GM18870 (cell line): ENCODE data around the gene ARHGAP29.

ENCODE experiments used
- ATAC-seq: cut with Tn5 transposase; IDR thresholded peaks from one replicate; pipeline ENCODE4 v1.9.1; 2021; ENCODE audit warnings: moderate library complexity; ENCODE audit not compliant: unreplicated experiment

Gene ARHGAP29

DNA sequence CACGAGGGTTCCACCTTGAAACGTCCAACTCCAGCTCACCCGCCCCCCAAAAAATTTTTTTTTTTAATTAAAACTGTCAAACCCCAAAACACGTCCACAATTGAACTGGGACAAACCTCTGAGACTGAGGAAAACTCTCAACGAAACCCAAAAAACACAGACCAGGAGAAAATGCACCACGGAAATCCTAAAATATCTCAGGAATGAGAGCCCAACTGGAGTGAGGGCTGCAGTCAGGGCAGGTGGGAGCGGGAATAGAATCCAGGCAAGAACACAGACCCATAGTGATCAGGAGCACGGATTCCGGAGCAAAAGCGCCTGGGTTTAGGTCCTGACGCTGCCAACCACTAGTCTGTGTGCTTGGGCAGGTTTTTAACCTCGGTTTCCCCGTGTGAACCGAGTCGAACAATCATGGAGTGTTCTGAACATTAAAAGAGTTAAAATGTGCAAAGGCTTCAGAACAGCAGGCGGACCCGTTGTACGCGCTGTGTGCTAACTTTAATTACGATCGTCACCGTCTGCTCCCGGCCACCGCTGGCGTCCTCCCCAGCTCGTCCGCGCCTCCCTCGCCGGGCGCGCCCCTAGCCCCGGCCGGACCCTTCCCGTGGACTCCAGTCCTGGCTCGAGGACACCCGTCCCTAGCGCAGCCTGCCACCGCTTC, 624 bp downstream of the ARHGAP29 start:
- ATAC-seq: no peak

DNA sequence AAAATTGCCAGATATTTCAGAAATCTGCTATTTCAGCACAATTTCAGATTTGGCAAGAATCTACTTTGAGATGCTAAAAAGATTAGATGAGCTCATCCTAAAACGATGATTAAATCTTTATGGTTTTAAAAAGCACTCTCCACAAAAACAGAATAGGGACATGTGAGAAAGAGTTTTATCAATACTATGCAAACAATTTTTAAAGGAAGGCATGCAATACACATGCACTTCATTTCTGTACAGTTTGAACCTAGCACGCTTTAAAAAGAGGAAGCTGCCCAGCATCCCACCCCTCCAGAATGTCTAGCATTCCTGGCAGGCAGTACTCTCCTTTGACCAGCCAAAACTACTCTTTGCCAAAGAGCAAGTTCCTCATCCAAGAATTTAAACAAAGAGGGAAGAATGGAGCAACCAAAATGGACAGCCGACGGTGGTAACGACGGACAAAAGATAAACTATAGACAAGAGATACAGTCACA, 1.3 kb downstream of the ARHGAP29 start:
- ATAC-seq: no peak

DNA sequence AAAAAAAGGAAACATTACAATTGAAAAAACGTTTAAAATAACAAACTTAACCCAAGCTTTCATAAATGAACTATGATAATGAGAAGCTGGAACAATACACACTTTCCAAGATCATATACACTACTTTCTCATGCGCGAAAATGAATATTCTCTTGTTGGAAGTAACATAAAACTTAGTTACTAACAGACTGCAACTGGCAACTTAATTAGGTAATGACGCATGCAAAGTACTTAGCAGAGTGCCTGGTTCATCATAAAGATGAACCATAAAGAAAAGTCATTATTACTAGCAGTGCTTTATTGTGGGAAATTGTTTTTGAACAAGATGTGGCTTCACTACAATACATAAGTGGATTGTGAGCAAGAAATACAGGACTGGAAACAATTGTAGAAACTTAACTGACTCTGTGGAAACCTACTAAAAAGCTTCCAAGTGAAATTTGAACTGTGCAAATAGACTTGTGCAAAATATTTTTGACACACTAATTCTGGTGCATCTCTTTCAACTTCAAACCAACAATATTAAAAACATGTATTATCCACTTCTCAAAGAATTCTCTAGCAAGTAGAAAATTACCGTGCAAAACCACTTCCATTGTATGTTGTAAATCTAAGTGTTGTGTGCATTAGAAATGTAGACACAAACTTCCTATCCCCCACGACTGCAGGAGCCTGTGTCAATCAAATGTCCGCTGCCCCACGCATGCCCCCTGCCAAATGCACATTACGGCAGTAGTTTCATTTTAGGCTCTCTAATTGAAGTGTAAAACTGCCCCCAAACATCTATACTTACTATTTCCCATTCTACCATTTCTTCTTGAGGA, 2.0 kb downstream of the ARHGAP29 start:
- ATAC-seq: no peak

DNA sequence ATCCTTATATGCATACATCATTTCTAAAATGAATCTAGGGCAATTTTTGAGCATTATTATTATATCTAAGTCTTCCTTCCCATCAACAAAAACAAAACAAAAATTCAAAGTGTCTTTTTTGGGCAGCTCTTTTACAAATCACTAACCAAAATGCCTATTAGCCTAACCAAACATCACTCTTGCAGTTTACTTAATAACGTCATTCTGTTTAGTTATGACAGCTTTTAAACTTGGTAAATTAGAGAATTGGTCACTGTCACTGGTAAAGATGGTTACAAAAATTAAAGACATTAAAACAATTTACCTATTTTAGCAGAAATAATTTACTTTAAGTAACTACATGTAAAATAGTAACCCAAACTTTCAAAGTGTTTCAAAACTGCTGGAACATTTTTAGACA, 2.8 kb downstream of the ARHGAP29 start:
- no peak for ATAC-seq

DNA sequence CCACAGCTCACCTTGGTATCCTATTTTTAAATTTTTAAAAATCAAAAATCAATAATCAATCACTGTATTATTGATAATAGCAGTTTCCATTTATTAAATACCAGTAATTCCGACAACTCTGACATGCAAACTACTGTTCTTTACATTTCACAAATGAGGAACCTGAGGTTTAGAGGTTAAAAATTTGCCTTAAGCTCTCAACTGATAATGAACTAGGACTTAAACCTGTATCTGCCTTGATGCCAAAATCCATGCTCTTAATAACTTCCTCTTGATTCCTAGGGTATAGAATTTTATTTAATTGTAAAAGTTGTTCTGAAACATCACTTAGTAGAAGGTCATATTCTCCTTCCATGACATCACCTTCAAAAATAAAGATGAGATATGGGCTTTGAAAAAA, 5.6 kb downstream of the ARHGAP29 start:
- ATAC-seq: no peak

DNA sequence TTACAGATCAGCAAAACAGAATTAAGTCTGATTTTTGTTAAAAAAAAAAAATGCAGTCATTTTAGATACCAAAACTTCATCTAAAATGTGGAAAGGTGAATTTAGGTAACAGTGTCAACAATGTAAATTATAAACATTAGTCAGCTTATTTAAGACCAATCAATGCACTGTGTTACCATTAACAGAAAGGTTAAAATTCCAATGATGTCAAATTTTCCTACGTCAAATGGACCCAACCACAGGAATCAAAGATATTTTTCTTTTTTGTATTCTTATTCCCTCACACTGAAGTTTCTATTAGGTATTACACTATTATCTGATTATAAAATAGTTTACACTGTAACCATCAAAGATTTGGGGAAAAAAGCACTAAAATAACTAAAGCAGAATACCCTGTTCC, 6.5 kb downstream of the ARHGAP29 start:
- no peak for ATAC-seq

DNA sequence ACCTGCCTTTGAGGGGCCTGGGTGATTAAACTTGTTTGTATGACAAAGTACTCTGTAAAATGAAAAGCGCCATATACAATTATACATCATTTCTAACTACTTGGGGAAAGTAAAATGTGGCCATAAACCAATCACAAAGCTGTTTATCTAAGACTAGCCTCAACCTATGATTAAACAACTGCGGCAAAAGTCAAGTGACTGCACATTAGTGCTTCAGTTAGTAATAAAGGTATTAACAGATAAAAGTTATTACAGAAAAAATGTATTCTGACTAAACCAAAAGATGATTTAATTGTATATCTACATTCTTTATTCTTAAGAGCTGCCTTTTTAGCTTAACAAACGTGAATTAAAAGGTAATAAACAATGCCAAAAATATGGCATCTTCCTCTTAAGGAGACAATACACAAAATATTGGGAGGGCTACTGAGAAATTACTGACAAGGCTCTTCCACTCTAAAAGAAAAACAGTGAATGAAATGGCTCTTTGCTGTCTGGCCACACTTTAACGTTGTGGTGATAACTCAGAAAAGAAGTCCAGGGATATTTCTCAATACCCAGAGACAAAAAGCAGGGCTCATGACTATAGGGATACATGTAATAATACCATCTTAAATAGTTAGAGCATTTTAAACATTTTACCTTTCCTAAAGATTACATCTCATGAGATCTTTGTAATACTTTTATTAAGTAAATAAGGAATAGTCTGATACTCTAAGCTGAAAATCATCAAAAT, 8.6 kb downstream of the ARHGAP29 start:
- ATAC-seq: no peak

DNA sequence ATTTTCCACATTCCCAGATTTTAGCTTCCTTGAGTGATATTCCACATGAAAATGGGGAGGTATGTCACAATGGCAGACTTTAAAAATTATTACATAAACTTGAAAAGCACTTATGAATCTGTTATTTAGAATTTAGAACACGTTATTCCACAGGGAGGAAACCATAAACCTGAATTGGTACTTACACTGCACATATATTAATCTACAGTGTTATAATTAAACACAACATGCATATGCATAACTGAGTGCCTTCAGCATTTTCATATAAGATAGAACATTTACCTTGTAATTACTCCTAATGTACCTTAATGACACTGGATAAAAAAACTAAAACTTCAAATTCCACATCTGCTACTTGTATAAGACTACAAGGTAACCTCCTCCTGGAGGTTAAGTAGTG, 9.8 kb downstream of the ARHGAP29 start:
- no peak for ATAC-seq

DNA sequence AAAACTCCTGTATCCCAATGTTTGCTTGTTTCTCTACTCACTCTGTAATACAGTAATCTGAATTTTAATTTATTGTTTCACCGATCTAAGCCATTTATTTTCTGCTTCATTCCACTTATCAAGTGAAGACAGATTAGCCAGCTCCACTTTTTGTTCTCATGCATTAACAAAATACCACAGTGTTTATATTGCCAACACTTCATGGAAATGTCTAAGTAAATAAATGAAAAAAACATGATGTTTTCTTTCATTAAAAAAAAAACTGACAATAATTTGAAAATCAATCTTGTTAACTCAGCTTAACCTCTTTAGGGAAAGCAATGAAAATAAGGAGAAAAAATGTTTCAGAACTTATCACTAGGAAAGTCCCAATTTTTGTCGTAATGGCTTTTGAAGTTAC, 11.5 kb downstream of the ARHGAP29 start:
- no peak for ATAC-seq

DNA sequence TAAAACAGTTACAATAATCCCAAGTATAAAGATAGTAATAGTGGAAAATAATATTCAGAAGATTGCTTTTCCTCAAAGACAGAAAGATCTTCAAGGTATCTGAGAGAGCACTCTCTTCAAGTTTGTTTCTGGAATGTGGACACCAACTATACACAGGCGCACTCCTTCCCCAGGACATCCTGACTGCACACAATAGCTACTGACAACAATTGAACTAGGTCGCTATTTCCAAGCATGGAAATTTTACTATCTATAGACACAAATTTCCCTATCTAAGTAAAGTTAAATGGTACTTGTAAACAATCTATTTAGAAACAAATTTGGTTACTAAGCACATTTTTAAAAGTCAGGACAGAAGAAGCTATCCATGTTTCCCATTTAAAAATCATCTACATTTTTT, 19.1 kb downstream of the ARHGAP29 start:
- no peak for ATAC-seq

DNA sequence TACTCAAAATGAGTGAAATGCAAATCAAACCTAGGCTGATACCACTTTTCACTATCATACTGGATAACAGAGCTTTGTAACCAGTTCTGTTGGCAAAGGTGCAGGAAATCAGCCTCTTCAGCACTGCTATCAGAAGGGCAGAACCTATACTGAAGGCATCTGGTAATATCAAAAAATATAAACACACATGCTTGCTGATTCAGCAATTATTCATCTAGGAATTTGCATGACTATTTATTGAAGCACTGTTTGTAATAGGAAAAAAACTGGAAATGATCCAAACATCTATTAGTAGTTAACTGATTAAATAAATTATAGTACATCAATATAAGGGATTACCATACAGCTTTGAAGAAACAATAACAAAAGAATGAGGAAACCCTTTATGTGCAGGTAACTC, 21.4 kb downstream of the ARHGAP29 start:
- no peak for ATAC-seq

DNA sequence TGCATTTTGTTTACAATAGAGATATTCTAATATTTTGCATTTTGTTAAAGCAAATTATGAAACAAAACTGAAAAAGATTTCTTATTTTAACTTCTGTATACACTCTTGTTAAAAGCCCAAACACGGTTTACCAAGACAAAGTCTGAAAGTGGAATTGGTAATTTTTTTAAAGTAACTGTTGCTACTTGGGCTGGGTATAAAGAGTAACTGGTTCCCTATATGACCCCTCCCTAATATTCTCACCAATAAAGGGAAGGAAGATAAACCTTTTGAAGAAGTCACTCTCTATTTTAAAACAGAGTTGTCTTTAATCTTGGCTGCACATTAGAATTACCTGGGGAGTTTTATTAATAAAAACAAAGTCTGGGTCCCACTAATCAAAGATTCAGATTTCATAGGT, 27.4 kb downstream of the ARHGAP29 start:
- no peak for ATAC-seq

DNA sequence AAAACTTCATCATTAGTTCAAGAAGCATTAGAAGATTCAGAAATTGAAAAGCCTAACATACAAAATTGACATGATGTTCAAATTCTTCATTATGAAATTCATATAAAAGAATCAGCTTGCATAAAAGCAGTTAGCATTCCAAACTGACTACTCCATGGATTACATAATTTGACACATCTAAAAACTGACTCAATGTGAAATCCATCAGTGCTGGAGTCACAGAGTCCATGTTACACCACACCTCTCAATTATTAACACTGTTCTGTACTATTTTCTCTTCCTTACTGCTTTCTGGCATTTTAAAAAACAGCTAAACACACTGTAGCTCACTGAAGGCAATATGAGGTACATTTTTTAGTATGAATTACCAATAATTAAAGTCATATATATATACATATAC, 28.0 kb downstream of the ARHGAP29 start:
- no peak for ATAC-seq

DNA sequence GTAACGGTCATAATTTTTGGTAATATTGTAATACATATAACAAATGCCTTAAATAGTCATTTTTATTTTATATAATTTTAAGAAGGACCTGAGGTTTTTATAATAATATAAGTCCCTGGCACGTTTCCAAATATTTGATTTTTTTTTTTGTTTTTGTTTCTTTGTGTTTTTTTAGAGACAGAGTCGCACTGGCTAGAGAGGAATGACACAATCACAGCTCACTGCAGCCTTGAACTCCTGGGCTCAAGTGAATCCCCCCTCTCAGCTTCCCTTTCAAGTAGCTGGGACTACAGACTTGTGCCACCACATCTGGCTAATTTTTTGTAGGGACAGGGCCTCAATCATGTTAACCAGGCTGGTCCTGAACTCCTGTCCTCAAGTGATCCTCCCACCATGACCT, 29.7 kb downstream of the ARHGAP29 start:
- no peak for ATAC-seq

DNA sequence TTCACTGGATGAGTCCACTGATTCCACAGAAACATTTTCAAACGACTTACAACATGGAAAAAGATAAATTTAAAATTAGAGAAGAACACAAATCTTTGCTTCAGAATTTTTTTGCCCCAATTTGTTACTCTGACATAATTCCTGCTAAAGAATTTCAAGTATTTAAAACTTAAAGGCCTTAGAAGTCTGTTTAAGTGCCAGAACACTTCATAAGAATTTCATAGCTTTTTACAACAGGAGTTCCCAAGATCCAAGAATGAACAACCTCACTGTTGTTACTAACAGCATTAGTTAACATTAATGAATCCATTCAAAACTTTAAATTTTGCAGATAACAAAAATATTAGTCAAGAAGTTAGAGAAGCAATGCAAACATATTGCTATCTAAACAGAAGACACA, 31.7 kb downstream of the ARHGAP29 start:
- ATAC-seq: no peak

DNA sequence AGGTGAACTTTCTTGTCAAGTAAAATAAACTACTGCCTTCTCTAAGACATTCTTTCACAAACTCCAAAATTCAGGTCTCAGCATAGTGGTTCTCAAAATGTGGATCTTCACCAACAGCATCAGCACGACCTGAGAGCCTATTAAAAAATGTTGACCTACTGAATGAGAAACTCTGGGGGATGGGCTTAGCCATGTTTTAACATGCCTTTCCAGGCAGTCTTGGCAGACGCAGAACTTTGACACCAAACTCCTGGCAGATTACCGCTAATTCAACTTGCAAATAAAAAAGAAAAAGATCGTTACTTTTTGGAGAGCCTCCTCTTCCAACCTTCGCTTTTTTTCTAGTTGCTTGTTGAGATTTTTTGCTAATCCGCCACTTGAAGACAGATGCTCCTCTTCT, 35.1 kb downstream of the ARHGAP29 start:
- no peak for ATAC-seq

DNA sequence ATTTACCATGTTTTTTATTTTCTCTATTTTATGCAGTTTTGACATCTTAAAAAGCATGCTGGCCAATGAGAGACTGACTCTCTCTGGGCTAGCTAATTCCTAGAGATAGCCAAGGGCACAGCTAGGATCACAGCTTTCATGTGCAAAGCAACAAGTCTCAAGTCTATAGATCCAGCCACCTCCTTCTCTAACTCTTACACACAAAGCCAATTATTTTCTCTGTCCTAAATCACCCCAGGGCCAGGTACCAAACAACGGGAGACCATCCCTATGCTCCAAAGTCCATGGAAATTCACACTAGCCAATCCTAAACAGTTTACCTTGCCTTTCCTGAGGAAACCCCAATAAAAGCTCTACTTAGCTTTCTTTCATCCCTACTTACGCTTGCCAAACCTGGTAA, 38.0 kb downstream of the ARHGAP29 start:
- no peak for ATAC-seq

DNA sequence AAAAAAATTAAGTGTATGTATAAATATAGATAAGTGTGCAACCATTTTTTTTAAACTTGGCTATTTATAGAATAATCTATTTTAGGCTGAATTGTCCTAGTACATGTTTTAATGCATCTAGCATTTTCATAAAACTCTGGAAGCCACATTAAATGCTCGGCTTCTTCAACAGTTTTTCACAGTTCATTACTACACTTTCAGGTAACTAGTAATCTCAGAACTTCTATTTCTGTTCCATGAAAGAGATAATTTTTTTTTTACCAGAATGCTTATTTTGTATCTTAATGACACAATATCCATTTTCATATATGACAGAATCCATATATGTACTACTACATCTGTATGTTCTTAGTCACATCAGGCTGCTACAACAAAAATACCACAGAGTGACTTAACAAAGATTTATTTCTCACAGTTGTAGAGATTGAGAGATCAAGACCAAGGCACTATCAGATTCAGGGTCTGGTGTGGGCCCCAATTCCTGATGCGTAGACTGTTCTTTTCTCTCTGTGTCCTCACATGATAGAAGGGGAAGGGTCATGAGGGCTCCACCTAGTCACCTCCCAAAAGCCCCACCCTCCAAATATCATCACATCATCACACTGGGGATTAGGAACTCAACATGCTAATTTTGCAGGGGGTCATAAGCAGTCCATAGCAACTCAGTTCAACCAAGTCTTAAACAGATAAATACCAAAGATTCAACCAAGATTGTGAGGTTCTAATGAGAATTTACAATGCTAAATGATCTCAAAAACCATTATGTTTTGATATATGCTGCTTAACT, 43.1 kb downstream of the ARHGAP29 start:
- no peak for ATAC-seq

DNA sequence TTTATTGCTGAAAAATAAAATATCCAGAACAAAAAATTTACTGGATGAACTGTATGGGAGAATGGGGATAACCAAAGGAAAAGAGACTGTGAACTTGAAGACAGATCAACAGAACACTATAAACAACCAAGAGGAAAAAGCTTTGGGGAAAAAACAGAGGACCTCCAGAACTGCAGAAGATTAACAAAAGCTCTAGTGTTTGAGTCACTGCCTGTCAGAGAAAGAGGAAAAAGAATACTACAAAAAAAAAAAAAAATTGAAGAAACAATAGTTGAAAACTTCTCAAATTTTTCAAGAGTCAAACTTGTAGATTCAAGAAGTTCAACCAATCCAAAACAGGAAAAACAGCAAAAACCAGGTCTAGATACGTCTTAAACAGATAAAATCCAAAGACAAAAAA, 44.3 kb downstream of the ARHGAP29 start:
- ATAC-seq: no peak

DNA sequence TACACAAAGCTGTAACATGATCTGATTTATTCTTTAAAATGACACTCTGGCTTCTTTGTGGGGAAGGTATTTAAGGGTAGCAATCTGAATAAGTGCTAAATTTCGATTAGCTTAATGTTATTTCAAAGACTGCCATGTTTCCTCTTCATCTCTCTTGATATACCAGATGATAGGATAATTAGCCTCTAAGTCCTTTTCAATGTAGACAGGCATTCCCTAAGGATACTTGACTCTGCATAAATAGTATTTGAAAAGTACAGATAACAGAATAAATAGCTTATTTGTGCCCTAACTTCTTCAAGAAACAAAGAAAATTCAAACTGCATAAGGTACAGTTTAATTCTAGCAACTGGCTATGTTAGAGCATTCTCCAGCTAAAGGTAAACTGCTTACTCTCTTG, 46.2 kb downstream of the ARHGAP29 start:
- no peak for ATAC-seq

DNA sequence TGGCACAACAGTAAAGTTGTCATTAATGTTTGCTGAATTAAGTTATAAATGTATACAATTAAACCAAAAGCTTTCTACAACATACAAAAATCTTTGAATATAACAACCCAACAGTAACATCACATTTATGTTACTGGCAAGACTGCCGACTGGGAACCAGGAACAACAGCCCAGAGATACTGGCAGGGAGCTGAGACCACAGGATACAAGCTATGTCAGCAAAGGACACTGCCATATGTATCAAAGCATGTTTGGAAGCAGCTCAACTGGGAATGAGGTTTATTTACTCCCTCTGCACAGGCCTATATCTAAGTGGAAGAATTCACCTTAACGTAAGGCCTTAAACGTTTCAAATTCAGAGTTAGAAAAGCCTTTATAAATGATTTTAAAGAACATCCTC, 50.4 kb downstream of the ARHGAP29 start:
- no peak for ATAC-seq
